OCI-LY1 (cell line): Measurements from ENCODE around the gene KANK4.

Experiments used
- CTCF ChIP-seq: fragments of 200-600 bp; sonication (generic), shearing (Covaris generic); IDR thresholded peaks from 2 replicates; pipeline ENCODE4 v1.5.1; 2017; ENCODE audit warnings: mild to moderate bottlenecking, antibody characterized with exemption, low read length, moderate library complexity, mixed read lengths
- EZH2 ChIP-seq: fragments of 200-600 bp; sonication (generic), shearing (Covaris generic); IDR thresholded peaks from 2 replicates; pipeline ENCODE4 v1.8.0; 2017; ENCODE audit warnings: borderline replicate concordance, mixed run types, mild to moderate bottlenecking, antibody characterized with exemption, low read length, moderate library complexity, mixed read lengths

GRCh38 chr1:62228136-62228882 is 90.9 kb downstream of the KANK4 start:
- TF ChIP-seq CTCF (no peak), EZH2 (no peak)
